NK-92 treated with Interleukin-12 subunit alpha and Interleukin-12 subunit beta, amount 100 ng/mL, for 24 hours (cell line): Measurements from ENCODE around the gene SLC7A14.
"Not testable (repeated sequence)": the region's sequence is repeated elsewhere in the genome, so short reads cannot be mapped to it uniquely, and the experiment has no call there.

Source experiments
- DNase-seq: peaks from one replicate; lab custom pipeline; 2025; lab: John Stamatoyannopoulos, UW

SLC7A14 gene

GRCh38 chr3:170593634-170594033 is 7.8 kb upstream of the SLC7A14 start:
- DNase-seq: no peak

GRCh38 chr3:170589113-170589512 is 3.2 kb upstream of the SLC7A14 start:
- DNase-seq: no peak

- no peak for DNase-seq
Observed at GRCh38 chr3:170585008-170585936, 603 bp downstream of the SLC7A14 start.

DNA sequence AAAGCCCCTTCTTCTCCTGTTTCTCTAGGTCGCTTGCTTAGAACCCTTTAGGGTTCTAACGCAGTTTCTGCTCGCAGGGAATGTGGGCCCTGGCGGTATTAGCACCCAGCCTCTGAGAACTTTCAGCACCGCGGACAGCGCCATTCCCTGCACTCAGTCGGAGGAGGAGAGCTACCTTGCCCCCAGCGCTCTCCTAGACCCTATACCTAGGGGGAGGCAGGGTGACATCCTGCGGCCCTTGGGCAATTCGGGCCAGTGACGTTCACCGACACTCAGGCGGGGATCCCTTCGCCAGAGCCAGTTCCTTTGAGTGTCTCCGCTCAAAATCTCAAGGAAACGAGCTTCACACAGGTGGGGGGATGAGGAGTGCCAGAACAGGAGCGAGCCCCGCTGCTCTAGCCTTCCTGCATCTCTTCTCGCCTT is 1.3 kb downstream of the SLC7A14 start:
- DNase-seq: no peak

- DNase-seq: no peak
Observed at GRCh38 chr3:170579646-170580045, 6.2 kb downstream of the SLC7A14 start.

GRCh38 chr3:170572665-170573253 is 13.1 kb downstream of the SLC7A14 start:
- no peak for DNase-seq

DNA sequence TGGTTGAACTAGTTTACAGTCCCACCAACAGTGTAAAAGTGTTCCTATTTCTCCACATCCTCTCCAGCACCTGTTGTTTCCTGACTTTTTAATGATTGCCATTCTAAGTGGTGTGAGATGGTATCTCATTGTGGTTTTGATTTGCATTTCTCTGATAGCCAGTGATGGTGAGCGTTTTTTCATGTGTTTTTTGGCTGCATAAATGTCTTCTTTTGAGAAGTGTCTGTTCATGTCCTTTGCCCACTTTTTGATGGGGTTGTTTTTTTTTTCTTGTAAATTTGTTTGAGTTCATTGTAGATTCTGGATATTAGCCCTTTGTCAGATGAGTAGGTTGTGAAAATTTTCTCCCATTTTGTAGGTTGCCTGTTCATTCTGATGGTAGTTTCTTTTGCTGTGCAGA is 18.3 kb downstream of the SLC7A14 start:
- not testable (repeated sequence) for DNase-seq

- no peak for DNase-seq
Observed at GRCh38 chr3:170566413-170566812, 19.5 kb downstream of the SLC7A14 start.

- DNase-seq: no peak
Observed at GRCh38 chr3:170565495-170565894, 20.4 kb downstream of the SLC7A14 start.

DNA sequence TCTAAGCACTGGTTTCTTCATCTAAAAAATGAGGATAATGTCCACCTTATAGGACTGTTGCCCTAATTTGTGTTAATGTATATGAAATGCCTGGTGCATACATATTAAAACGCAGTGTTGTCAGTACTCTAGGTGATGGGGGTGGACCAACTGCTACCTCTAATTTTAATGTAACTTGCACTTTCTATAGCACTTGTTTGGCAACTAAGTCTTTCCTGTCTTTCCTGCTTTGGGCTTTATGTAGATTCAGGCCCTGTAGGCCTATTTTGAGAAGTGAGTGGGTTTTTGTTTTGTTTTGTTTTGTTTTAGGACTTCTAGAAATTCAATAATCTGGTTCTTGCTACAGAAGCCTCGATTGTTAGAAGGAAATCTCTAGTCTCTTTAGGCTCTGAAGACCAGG is 21.2 kb downstream of the SLC7A14 start:
- no peak for DNase-seq

- no peak for DNase-seq
Observed at GRCh38 chr3:170563712-170564423, 22.0 kb downstream of the SLC7A14 start.

- DNase-seq: no peak
Observed at GRCh38 chr3:170562080-170562479, 23.8 kb downstream of the SLC7A14 start.

DNA sequence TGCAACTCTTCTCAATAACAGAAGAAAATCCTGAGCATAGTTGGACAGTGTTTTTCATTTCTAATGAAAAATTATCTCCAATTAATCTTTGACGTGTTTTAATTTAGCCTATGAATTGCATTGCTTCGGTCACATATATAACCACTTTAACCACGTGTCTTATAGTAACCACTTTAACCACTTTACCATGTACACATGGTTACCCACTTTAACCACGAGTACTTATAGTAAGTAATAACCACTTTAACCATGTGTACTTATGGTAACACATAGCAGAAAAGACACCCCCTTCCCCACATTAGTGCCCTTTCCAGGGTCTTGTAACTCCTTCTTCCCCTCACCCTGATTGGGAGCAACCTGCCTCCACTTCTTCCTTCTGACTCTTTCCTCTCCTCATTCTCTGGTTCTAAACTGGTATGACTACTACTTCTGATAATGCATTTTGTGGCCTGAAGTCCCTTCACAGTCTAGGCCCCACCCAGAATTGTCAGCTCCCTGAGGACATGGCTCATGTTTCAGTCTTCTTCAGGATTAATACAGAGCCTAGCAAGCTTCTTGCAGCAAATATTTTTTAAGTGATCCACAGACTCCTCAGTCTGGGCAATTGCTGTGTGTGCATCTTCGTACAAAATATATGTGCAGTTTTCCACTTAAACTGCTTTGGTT is 25.0 kb downstream of the SLC7A14 start:
- DNase-seq: no peak

- DNase-seq: no peak
Observed at GRCh38 chr3:170560296-170560695, 25.6 kb downstream of the SLC7A14 start.

- DNase-seq: no peak
Observed at GRCh38 chr3:170558427-170558826, 27.4 kb downstream of the SLC7A14 start.

GRCh38 chr3:170555329-170555728 is 30.5 kb downstream of the SLC7A14 start:
- no peak for DNase-seq

- no peak for DNase-seq
Observed at GRCh38 chr3:170553788-170554757, 31.8 kb downstream of the SLC7A14 start.

- no peak for DNase-seq
Observed at GRCh38 chr3:170551252-170551651, 34.6 kb downstream of the SLC7A14 start.

- no peak for DNase-seq
Observed at GRCh38 chr3:170542704-170543103, 43.2 kb downstream of the SLC7A14 start.

GRCh38 chr3:170539897-170540296 is 46.0 kb downstream of the SLC7A14 start:
- no peak for DNase-seq

GRCh38 chr3:170536712-170537111 is 49.2 kb downstream of the SLC7A14 start:
- no peak for DNase-seq
